ENCODE data around the gene ACTN1.
"Not testable (repeated sequence)": the region's sequence is repeated elsewhere in the genome, so short reads cannot be mapped to it uniquely, and the experiment has no call there.

ACTN1 gene

DNA sequence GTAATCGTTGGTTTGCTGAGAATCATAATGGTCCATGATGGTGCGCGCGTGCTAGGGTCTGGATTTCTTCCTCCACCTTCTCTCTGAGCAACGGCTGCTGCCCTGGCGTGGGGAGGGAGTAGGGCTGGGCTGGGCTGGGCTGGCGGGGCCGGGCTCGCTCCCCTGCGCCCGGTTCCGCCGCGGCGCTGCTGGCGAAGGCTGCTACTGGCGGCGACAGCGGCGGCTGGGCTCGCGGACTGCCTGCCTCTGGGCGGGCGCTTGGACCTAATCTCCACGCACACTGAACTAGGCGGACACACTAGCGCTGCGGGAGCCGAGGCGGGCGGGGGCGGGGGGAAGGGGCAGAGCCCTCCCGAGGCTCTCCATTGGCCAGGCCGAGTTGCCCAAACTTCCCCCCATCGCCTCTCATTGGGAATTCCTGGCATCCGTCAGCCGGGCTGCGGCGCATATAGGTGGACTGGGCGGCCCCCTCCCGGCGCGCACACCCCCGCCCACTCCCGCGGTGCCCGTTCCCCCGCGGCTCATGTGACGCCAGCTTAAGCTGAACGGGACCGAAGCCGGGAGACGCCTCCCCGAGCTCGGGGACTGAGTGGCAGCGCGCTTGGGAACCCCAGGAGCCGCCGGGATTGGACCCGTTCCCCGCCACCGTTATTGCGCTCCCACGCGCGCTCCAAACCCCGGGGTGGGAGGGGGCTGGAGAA, at the start of gene ACTN1:
Gene ACTN1 (minus strand): TSS at position 282 of the 701 bp plus-strand sequence. CDS start 246 bp downstream, at position 36.
- DNase-seq, result peak; percentile 68 to 82

DNA sequence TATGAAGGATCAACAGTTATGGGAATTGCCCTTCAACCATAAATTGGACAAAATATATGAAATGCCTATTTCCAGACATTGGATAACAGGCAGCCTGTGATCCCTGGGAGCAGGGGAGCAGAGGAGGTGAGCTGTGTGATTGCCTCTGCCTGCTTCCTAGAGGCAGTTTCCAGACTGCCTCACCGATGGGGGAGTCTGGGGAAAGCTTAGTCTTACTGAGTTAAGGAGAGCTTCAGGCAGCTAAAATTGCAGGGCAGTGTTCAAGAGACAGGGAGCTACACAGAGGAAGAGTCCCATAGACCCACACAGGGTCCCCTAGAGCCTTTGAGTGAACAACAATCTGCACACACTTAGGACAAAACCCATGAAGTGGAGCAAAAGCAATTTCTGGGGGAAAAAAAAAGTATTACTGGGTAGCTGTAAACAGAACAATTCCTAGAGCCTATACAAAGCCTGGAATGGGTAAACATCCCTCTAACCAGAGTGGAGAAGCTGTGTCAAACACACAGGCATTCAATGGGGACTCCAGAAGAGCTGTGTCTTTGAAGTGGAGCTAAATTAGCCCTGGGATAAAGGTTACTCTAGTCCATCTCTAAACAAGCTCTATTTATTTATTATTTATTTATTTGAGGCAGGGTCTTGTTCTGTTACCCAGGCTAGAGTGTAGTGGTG, 48.3 kb upstream of the ACTN1 start:
- no peak for DNase-seq

DNA sequence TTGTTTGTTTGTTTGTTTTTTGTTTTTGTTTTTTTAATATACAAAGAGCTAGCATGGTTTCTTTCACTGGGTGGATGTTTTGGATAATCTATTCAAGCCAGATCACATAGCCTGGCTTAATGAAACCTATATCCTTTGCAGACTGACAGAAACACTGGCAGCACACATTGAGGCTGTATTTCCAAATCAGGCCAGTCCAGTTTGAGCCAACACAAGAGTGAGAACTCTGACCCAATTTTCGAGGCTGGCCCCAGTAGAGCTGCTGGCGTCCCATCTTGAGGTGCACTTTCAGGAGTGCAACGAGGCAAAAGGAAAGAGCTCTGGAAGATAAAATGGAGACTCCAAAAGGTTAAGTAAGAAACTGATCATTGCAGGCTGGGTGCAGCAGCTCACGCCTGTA, 43.9 kb upstream of the ACTN1 start:
- no peak for DNase-seq

DNA sequence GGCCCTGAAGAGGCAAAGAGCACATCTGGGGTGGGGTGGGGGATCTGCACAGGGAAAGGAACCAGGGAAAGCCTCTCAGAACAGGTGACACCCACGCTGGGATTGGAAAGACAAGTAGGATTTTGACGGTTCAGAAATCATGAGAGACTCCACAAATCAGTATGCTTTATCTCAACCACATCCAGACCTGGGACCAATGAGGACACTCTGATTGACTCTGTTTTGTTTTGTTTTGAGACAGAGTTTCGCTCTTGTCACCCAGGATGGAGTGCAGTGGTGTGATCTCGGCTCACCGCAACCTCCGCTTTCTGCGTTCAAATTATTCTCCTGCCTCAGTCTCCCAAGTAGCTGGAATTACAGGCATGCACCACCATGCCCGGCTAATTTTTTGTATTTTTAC, 43.0 kb upstream of the ACTN1 start:
- not testable (repeated sequence) for DNase-seq

DNA sequence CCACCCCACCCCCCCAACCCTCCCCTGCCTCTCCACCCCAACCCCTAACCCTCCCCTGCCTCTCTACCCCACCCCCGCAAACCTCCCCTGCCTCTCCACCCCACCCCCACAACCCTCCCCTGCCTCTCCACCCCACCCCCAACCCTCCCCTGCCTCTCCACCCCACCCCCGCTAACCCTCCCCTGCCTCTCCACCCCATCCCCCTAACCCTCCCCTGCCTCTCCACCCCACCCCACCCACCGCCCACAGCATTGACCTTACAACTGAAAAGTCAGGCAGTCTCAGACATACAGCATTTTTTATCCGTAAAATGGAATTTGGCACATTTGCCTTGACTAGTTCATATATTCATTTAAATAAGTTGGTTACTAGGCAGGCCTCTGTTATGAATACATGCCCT, 38.6 kb upstream of the ACTN1 start:
- no peak for DNase-seq

DNA sequence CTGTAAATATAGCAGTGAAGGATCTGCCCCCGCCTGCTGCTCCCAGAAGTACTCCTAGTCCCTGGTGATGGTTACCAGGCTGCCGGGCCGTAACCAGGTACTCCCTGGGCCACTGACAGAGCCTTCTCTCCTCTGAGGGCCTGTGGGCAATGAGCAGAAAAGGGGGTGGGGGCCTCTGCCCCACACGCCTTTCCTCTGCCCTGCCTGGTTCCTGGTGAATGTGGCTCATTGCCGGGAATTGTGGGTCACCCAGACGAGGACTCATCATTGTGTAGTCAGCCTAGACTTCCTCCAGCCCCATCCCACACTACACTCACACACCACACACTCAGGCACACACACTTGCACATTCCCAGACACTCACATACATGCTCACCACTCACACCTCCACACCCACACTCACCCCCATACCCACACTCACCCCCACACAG, 35.7 kb upstream of the ACTN1 start:
- DNase-seq, result no peak

DNA sequence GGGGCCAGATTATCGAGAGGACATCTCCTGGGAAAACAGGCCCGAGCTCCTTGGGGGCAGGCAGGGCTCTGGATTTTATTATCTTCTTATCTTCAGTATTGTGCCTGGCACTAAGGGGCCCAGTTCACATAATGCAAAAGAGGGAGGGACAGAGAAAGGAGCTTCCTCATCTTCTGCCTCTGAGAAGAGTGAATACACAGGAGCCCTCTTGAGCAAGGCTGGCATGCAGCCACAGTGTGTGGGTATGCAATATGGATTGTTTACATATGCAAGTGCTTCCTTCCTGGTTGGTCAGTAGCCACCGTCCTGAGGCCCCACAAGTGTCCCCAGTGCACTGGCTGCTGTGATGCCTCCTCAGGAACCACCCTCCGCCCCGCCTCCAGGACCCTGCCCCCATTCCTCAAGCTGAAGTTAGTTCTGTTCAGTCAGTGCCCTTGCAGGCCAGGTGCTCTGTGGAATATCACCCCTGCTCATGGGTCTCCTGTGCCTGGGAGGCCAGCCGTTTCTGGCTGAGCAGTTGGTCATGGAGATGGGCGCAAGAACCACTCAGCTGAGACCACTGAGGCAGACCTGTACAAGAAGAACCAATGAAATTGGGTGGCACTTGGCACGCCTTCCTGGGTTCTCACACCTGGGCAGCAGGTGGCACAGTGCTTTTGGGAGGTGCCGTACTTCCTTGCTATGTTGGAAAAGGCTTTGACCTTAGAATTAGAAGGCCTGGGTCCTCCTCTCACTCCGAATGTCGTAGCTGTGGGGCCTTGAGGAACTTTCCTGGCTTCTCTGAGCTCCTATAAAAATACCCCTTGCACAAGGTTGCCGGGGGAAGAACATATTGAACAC, 35.1 kb upstream of the ACTN1 start:
- DNase-seq, result peak; percentile 6 to 72

DNA sequence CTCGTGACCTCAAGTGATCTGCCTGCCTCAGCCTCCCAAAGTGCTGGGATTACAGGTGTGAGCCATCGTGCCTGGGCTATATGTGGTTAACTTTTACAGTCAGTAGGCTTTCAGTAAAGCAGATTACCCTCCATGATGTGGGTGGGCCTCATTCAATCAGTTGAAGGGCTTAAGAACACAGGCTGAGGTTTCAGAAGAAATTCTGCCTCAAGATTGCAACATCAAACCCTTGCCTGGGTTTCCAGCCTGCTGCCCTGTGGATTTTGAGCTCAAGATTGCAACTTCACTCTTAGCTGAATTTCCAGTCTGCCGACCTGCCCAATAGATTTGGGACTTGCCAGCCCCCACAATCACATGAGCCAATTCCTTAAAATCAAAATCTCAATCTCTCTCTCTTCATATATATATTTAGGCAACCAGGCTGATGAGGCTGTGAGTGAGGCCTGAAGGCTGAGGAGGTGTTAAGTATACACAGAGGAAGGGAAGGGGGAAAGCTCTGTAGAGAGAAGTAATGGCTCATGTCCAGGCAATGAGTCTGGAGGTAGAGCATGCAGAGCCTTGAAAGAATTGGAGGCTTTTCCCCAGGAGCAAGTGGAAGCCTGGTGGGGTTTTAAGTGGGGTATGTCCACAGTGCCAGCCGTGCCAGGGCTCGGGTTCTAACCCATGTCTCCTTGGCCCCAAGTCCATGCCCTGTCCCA, 33.3 kb upstream of the ACTN1 start:
- no peak for DNase-seq

DNA sequence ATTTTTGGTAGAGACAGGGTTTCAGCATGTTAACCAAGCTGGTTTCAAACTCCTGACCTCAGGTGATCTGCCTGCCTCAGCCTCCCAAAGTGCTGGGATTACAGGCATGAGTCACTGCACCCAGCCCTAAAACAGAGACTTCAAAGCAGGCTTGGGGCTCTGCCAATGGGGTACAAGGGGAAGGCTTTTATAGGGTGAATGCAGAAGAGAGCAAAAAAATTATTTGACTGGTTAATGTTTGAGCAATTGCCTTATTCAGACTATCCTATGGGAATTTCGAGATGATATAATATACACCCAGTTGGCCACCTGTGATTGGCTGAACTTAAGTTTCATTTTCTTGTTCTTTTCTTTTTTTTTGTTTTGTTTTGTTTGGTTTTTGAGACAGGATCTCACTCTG, 31.5 kb upstream of the ACTN1 start:
- DNase-seq, result no peak

DNA sequence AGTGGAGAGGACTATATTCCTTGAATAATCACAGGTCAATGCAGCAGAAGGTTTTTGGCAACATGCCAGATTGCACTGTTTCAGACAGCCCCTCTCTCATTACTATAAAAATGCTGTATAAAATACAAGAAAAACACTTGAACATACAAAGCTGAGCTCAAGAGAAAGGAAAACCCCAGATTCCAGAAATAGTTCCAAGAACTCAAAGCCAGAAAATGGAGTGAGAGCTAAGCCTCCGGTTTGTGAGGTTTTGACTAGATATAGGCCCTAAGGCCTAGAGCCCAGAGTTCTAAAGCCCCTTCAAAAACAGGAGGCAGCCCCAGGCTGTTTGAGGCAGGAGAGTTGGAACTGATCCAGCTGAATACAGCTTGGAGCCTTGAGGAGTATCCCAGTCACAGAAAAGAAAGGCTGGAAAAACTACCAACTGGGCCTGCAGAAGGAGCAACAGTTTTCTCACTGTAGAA, 29.4 kb upstream of the ACTN1 start:
- DNase-seq, result no peak

DNA sequence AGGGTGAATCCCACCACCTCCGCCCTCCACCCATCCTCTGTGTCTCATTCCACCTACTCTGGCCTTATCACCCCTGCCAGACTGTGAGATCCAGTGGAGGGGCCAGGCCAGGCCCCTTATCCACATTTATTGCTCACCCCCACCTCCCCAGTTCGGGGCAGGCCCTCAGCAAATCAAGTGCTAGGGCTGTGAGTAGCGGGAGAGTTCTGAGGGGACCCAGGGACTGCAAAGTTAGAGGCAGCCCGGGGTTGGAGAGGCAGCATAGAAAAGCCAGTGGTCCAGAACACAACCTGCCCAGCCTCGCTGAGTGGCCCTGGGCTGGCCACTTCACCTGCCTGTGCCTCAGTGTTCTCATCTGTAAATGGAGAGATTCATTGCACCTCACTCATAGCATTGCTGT, 27.2 kb upstream of the ACTN1 start:
- DNase-seq, result no peak

DNA sequence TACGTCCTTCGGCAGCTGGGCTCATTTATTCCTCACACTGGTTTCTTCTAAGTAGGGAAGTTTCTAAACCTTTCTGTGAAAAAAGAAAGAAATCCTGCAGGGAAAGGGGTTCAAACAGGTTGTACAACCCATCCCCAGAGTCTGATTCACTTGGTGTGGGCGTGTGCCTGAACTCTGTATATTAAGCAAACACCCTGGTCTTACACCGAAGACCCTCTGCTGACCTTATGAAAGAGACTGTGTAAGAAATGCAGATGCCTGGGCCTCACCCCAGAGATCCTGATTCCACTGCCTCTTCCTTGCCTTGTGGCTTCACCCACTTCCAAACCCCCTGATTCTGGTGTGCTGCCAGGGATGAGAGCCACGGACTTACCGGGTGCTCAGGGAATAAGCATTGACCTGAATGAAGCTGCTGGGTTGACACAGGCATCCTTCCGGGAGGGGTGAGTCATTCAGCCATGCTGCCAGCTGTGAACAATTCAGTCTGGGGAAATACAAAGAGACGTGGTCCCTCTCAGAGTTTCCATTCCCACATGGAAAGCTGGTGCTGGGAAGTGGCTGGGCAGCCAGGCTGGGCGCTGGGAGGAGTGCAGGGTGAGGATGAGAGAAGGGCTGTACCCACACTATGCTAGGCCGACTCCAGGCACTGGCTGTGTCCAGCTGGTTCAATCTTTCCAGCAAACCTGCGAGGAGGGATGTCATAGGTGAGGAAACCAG, 26.5 kb upstream of the ACTN1 start:
- no peak for DNase-seq

DNA sequence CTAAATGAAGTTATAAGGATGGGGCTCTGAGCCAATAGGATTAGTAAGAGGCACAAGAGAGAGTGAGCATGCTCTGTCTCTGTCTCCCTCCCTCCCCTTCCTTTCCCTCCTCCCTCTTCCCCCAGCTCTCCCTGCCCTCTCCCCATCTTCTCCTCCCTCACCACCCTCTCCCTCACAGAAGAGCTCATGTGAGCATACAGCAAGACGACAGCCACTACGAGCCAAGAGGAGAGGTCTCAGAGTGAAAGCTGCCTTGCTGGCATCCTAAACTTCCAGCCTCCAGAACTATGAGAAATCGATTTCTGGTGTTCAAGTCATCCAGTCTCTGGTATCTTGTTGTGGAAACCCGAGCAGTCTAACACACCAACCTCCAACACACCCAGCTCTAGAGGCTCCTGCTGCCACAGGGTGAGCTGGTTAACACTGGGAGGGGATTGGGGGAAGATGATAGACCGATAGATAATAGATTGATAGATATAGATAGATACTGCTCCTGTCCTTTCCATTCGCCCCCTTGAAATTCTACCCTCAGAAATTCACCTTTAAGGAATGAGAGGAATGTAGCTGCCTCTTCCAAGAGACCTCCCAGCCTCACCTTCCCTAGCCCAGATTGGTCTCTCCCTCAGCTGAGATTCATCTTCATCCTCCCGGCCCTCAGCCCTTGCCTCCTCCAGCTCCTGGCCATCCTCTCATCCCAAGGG, 25.8 kb upstream of the ACTN1 start:
- no peak for DNase-seq

DNA sequence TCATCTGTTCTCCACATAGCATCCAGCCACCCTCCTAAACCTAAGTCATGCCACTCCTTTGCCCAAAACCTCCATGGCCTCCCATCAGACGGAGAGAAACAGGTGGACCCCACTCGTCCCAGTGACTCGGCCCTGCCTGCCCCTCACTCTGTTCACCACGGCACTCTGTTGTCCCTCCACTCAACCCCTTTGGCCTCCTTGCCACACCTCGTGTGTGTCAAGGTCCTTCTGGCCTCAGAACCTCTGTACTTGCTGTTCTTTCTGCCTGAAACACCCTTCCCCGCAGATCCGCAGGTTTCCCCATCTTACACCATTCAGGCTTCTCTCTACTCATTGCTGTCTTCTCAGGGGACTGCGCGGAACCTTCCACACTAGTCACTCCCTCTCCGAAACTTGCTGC, 24.5 kb upstream of the ACTN1 start:
- no peak for DNase-seq

DNA sequence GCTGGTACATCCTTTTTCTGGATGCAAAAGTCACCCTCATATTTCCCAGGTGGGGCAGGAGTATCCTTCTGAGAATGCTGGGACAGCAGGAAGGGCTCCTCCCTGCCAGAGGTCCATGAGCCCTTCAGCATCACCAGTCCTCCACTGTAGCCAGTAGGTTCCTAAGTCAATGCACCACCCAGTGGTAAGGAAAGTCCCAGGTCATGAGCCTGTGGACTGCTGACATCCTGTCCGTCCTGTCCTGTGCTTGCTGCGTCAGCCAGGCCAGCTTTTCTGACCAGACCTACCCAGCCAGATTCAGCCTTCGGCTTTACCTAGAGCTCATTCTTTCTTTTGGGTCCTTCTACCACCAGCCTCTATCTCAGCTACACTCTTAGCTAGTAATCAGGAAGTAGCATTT, 23.0 kb upstream of the ACTN1 start:
- peak; percentile 21 to 29 for DNase-seq

DNA sequence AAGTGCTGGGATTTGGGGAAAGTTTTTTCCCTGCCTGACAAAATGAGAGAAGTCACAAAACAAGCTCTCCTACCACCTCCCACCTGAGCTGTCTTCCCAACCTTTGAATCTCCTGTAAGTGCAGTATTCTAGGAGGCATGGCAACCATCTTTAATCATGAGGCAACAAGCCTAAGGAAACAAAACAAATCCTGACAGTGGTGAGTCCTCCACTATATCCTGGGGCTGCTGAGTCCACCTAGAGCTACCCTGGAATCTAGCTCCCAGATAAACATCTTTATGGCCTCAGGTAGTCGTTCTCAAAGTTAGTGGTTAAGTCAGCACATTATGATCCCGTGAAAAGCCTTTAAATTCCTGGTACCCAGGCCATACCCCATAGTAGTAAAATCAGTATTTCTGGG, 22.3 kb upstream of the ACTN1 start:
- DNase-seq, result no peak

DNA sequence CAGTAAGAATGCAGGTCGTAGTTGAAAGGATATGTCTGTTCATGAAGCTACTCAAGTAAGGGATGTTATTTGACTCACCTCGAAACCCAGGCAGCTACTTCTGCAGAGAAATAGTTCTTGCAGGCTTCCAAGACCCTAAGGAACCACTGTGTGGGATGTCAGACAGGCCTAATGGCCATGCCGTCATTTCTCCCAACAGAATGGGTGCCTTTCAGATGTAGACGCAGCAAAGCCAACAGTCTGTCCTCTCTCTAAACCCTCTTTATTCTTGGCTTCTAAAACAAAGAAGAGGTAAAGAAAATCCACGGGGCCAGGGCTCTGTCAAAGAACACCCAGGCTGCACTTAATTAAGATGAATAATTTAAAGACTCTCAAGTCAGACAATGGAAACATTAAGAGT, 19.0 kb upstream of the ACTN1 start:
- DNase-seq, result no peak

DNA sequence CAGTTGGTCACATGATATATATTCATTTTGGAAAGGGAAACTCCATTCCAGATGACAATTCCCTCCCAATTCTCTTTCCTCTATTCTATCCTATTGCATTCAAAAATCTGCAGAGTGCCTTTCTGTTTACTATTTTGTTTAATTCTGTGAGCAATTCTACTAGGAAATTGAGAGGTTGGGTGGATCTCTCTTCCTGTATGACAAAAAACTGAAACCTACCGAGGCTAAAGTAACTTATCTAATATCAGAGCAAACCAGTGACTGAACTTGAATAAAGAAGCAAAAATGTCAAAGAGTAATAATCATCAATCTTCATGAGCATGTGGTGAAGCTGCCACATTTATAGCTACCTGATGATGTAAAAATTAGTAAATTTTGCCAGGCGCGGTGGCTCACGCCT, 16.6 kb upstream of the ACTN1 start:
- DNase-seq, result no peak

DNA sequence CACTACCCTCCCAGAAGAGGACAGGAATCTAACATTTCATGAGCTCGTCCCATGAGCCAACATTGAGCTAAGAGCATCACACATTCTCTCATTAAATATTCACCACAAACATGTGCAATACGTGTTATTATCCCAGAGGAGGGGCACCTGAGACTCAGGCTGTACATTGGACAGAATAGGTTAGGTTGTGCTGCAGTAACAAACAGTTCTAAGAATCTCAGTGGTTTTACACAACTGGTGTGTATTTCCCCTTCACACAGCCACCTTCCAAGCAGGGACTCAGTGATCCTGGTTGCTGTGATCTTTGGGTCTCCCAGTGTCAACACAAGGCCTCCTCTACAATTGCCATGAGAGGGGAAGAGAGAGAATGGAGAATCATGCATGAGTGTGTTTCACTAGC, 15.0 kb upstream of the ACTN1 start:
- no peak for DNase-seq

DNA sequence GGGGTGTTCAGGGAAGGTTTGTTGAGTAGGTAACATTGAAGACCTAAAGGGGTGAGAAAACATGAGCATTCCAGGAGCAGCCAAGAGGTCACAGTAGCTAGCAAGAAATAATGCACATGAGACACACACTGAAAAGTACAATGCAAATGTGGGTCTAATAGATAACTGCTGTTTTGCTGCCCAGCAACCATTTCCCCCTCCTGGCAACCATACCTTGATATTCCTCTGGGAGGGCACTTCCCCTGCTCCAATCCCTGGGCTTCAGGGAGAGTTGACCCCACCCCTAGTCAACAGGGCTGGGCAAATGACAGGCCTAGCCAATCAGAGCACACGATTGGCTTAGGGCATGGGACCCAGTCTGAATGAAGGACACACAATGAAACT, 8.5 kb upstream of the ACTN1 start:
- DNase-seq, result no peak

DNA sequence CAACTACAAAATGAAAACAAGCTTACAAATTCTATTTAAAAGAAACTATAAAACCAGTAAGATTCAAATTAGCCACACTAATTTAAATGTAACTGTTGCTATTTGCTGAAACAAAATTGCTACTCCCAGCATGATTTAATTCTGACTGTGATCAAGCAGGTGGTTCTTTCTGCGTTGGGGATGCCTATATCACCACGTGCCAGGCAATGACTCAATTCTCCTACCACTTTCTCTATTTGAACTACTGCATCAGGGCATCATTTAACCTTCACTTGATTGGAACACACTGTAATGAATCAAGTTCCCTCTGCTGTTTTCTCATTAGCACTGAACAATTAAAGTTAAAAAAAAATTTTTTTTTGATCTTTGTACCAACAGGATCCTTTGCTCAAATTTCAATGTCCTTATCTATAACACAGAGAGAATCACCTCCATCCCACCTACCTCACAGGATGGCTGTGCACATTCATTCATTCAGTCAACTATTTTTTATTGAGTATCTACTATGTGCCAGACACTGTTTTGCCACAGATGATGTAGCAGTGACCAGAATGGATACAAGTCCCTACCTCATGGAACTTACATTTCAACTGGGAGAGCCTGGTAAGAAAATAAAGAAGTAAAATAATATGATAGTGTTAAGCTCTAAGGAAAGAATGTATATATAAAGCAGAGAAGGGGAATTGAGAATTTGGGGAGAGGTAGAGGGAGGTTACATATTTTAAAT, 8.0 kb upstream of the ACTN1 start:
- DNase-seq, result no peak

Data from CD4-positive, alpha-beta T cell treated with Interleukin-4 for 1 hour (primary cell).